GM10847 (cell line): ENCODE results near the gene SNED1.

ENCODE experiments used
- POLR2A ChIP-seq: IDR thresholded peaks from 2 replicates; pipeline ENCODE4 v1.6.1; 2011; ENCODE audit not compliant: insufficient read length; ENCODE audit errors: extremely low read depth

Gene SNED1

DNA sequence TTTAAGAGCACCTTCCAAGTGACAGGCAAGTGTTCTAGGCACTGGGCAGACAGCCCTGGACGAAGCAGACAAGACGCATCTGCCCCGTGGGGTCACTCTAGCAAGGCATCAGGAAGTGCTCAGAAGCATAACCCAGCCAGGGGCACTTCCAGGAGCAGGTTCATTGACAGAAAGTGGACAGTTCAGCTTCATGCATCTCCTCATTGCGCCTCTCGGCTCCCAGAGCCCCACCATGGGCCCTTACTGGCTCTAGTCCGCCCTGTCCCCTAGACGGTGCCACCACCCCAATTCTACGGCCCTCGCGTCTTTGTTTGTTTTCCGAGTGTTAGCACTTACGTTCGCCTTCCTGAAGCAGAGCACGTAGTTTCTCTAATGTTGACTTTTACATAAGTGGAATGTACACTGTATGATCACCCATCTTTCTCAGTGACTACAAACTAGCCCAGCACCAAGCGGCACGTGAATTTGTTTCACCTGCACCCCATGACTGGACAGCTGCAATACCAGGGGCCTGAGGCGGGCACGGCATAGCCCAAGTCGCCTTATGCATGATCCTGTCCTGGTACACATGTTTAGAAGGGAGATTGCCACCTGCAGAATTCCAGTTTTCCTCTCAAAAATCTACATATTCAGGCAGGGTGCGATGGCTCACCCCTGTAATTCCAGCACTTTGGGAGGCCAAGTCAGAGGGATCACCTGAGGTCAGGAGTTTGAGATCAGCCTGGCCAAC, 33.2 kb downstream of the SNED1 start:
- no peak for TF ChIP-seq POLR2A

- no peak for TF ChIP-seq POLR2A
These were observed 35.0 kb downstream of the SNED1 start for GRCh38 chr2:241033336-241033987.

- no peak for TF ChIP-seq POLR2A
These were observed 35.6 kb downstream of the SNED1 start for GRCh38 chr2:241033994-241034393.

- TF ChIP-seq POLR2A = no peak
These were observed 36.2 kb downstream of the SNED1 start for GRCh38 chr2:241034490-241035141.

DNA sequence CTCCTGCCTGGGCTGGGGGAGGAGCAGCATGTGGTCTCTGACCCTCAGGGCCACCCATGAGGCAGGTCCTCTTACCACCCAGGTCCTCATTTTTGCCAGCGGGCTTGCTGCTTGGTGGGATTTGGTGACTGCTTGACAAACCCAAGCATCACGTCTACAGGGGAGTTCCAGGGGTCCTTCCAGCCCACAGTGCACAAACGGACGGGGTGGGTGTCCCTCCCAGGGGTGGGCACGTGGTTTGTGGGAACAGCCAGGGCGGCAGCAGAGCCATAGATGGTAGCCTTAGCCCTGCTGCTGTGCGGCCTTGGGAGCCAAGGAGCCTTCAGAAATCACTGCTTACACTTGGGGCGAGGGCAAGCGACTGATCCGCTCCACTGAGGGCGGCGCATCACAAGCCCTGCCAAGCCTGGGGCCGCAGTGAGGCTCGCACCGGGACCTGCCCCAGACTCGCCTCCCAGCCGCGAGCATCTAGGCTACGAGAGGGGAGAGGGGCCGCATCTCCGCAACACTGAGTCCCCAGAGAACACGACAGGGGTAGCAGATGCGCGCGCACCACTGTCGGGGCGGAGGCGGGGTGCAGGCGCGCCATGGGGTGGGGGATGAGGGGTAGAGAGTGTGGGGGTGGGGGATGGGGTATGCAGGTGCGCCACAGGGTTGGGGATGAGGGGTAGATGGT, 36.9 kb downstream of the SNED1 start:
- TF ChIP-seq POLR2A = no peak

- TF ChIP-seq POLR2A = no peak
These were observed 37.5 kb downstream of the SNED1 start for GRCh38 chr2:241035818-241036396.

DNA sequence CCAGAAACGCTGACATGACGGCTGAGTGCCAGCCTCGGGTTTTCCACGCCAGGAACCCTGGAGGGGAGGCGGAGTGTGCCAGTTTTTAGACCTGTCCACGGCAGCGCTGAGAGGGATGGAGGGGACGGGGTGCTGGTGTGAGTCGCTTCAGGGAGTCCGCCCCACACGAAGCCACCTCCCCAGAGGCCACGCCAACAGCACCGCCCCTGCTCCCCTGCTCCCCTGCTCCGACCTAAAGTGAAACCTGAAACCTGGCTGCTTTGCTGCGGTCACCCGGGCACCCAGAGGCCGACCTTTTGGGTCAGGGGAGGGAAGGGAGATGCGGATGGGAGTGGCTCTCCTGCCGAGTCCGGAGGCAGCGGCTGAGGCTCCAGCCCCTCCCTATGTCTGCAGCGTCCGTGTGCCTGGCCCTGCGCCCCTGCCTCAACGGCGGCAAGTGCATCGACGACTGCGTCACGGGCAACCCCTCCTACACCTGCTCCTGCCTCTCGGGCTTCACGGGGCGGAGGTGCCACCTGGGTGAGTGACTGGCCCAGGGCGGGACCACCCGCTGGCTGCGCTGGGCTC, 38.1 kb downstream of the SNED1 start:
- TF ChIP-seq POLR2A = no peak

DNA sequence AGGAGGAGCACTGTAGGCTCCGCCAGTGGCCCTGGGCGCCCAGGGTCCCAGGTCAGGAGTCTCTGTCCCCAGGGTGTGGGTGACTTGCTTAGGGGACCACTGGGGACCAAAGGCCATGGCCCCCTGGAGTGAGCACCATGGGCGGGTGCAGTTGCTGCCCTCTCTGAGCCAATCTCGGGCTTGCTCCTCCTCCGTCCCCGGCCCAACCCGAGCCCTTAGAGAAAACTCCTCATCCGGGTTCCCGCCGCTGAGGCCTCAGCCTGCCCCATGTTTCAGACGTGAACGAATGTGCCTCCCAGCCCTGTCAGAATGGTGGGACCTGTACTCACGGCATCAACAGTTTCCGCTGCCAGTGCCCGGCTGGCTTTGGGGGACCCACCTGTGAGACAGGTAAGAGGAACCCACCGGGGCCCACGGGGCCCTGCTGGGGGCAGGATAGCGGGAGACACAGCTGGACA, 38.6 kb downstream of the SNED1 start:
- no peak for TF ChIP-seq POLR2A

GRCh38 chr2:241037498-241037897, 39.1 kb downstream of the SNED1 start:
- TF ChIP-seq POLR2A = no peak

DNA sequence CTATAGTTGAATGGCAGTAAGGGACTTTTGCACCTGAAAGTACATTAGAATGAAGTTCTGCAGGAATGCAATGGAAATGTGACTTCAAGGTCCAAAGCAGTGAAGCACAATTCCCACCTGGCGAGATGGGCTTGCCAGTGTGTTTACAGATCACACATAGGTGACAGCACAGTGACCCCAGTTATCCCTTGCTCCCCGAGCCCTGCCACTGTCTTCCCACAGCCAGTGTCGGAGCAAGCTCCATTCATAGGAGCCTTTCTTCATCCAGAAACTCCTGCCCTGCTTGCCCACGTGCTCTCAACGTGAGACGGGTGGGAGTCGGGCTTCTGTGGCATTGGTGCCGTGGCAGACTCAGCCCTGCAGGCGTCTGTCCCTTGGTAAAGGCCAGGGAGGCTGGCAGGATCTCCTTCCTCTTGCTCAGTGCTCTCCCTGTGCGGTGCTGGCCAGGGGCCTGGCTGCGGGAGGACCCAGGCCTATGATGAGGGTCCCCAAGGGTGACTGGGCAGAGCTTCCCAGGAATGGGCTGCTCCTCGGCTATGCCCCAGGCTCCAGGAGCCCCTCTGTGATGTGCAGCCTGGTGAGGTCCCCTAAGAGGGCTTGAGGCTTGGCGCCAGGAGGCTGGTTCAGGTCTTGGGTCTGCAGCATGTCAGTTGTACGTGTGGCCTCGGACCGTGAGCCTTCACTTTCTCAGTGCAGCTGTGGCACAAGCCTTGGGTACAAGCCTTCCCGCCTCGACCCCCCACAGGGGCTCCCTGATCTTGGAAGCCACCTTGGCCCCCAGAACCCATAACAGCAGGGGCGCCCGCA, 40.2 kb downstream of the SNED1 start:
- TF ChIP-seq POLR2A = no peak

GRCh38 chr2:241039416-241039815, 41.0 kb downstream of the SNED1 start:
- TF ChIP-seq POLR2A = no peak

GRCh38 chr2:241040081-241040803, 41.8 kb downstream of the SNED1 start:
- no peak for TF ChIP-seq POLR2A

DNA sequence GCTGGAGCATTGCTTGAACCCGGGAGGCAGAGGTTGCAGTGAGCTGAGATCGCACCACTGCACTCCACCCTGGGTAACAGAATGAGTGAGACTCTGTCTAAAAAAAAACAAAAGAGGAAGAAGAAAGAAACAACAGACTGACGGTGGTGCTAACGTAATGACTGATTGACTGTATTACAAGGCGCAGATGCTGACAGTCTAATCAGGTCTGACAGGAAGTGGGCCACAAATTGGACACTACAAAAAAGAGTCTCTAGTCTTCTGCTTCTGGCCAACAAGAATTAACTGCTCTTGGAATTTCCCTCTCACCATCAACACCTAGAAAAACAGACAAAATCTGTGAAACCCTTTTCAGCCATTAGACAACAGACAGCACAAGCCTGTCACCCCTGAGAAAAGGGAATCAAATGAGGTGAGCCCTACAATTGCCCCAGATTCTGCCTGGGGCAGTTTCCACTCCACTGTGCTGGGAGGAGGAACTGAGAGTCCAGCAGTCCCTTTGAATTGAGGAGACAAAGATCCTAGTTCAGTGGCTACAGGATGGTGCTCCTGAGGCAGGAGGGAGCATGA, 43.3 kb downstream of the SNED1 start:
- no peak for TF ChIP-seq POLR2A
